Measurements from ENCODE around the gene INHBC. TPM values are rescaled to one million over a fixed set of nuclear protein-coding genes. Genes with fewer than 3 reads are reported as not detected.
A peak's percentile ranks its signal among the peaks of the same experiment; 100 is the strongest.

Gene INHBC
- total and polyA plus RNA-seq, 7 experiments from 2014 or later, result 0.16 TPM; not detected in 6

DNA sequence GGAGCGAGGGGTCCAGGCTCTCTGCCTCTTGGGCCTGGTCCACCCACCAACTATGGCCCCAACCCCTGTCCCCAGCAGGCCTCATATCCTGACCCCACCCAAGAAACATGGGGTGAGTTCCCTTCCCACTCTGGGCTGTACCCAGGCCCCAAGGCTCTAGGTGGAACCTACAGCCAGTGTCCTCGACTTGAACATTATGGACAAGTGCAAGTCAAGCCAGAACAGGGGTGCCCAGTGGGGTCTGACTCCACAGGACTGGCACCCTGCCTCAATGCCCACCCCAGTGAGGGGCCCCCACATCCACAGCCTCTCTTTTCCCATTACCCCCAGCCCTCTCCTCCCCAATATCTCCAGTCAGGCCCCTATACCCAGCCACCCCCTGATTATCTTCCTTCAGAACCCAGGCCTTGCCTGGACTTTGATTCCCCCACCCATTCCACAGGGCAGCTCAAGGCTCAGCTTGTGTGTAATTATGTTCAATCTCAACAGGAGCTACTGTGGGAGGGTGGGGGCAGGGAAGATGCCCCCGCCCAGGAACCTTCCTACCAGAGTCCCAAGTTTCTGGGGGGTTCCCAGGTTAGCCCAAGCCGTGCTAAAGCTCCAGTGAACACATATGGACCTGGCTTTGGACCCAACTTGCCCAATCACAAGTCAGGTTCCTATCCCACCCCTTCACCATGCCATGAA is 36.5 kb downstream of the INHBC start:
- peak overlapping the region in 5 of 9 donors; percentile 21 to 73 (median 72) for H3K27ac Mint-ChIP-seq
- Histone ChIP-seq H3K36me3 (ENCODE audit: control insufficient read depth in 2 of 3, insufficient read depth in 3 of 3, low read length in 3 of 3) (peaks cover 23 to 84% (median 41%) of the 10 kb centered on the region in 3 experiments), H3K9me3 (ENCODE audit: control insufficient read depth in 2 of 3, low read length in 3 of 3) (no peaks in the 10 kb centered on the region), H3K27ac (ENCODE audit: low read depth, low read length) (no peak overlapping the region), H3K27me3 (ENCODE audit: control insufficient read depth in 2 of 2, insufficient read depth in 2 of 2, low read length in 2 of 2) (no peaks in the 10 kb centered on the region), H3K4me1 (ENCODE audit: control insufficient read depth in 2 of 2, insufficient read depth in 2 of 2, low read length in 2 of 2) (peaks cover 27 to 42% of the 10 kb centered on the region in 2 donors), H3K4me3 (ENCODE audit: low read length) (no peak overlapping the region)
- H3K4me3 Mint-ChIP-seq, result peak overlapping the region in 1 of 10 donors; percentile 53
- no peak for DNase-seq
- no peaks in the 10 kb centered on the region for H3K9me3 Mint-ChIP-seq
- no peaks in the 10 kb centered on the region for H3K27me3 Mint-ChIP-seq
- intact Hi-C loops (cut with micrococcal nuclease), result no loop called here
- peaks cover 17 to 54% (median 38%) of the 10 kb centered on the region in 5 donors for H3K36me3 Mint-ChIP-seq
- ATAC-seq, result peak; percentile 3
- ChIA-PET CTCF (interaction anchor here (0.5 to 0.9 kb wide), 3 partner anchors 12 to 152 kb away, joined by 3 read pairs; no protein-coding TSS in a partner anchor), POLR2A (interaction anchor here (0.6 to 2.3 kb wide), 7 partner anchors 9 to 282 kb away, joined by 3 to 6 read pairs (median 3); partner anchors contain the start of genes DDIT3 and INHBE)
- peaks cover 33 to 53% (median 48%) of the 10 kb centered on the region in 7 donors for H3K4me1 Mint-ChIP-seq

DNA sequence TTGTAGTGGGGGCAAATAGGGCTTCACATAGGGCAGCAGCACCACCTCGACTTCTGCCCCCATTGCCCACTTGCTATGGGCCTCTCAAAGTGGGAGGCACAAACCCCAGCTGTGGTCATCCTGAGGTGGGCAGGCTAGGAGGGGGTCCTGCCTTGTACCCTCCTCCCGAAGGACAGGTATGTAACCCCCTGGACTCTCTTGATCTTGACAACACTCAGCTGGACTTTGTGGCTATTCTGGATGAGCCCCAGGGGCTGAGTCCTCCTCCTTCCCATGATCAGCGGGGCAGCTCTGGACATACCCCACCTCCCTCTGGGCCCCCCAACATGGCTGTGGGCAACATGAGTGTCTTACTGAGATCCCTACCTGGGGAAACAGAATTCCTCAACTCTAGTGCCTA is 37.1 kb downstream of the INHBC start:
- Mint-ChIP-seq H3K36me3 (peaks cover 17 to 54% (median 38%) of the 10 kb centered on the region in 5 donors), H3K4me3 (no peak overlapping the region), H3K27me3 (no peaks in the 10 kb centered on the region), H3K27ac (peak overlapping the region in 6 of 9 donors; percentile 65 to 85 (median 73)), H3K4me1 (peaks cover 39 to 58% (median 51%) of the 10 kb centered on the region in 7 donors), H3K9me3 (no peaks in the 10 kb centered on the region)
- peaks cover 23 to 84% (median 41%) of the 10 kb centered on the region in 3 experiments for H3K36me3 ChIP-seq (ENCODE audit: control insufficient read depth in 2 of 3, insufficient read depth in 3 of 3, low read length in 3 of 3)
- ChIA-PET CTCF (interaction anchor here (0.5 to 0.9 kb wide), 4 partner anchors 11 to 152 kb away, joined by 3 read pairs; no protein-coding TSS in a partner anchor), POLR2A (interaction anchor here (0.6 to 2.3 kb wide), 6 partner anchors 9 to 73 kb away, joined by 3 to 6 read pairs (median 3); partner anchors contain the start of genes DDIT3 and INHBE)
- intact Hi-C loops (cut with micrococcal nuclease), result no loop called here
- no peaks in the 10 kb centered on the region for H3K27me3 ChIP-seq (ENCODE audit: control insufficient read depth in 2 of 2, insufficient read depth in 2 of 2, low read length in 2 of 2)
- no peak for ATAC-seq
- peak overlapping the region; percentile 36 for H3K27ac ChIP-seq (ENCODE audit: low read depth, low read length)
- H3K4me3 ChIP-seq (ENCODE audit: low read length), result no peak overlapping the region
- peaks cover 27 to 42% of the 10 kb centered on the region in 2 donors for H3K4me1 ChIP-seq (ENCODE audit: control insufficient read depth in 2 of 2, insufficient read depth in 2 of 2, low read length in 2 of 2)
- DNase-seq, result no peak
- no peaks in the 10 kb centered on the region for H3K9me3 ChIP-seq (ENCODE audit: control insufficient read depth in 2 of 3, low read length in 3 of 3)

DNA sequence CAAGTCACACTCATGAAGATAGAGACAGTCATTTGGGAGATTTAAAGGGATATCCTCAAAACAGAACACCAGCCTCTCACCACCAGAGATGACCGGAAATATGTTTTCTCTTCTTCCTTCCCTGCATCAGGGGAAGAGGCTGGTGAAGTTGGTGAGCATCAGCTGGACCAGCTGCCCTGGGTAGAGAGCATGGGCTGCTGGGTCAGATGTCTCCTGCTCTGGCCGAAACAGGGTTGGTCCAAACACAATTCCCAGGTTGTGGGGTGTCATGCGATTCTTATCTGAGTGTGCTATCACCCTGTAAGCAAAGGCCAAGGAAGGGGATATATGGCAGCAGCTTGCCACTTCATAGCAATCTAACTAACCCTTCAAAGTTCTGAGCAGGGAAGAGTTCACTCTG is 37.8 kb downstream of the INHBC start:
- Histone ChIP-seq H3K9me3 (ENCODE audit: control insufficient read depth in 2 of 3, low read length in 3 of 3) (no peaks in the 10 kb centered on the region), H3K4me1 (ENCODE audit: control insufficient read depth in 2 of 2, insufficient read depth in 2 of 2, low read length in 2 of 2) (peaks cover 27 to 42% of the 10 kb centered on the region in 2 donors), H3K27ac (ENCODE audit: low read depth, low read length) (peak overlapping the region; percentile 36), H3K27me3 (ENCODE audit: control insufficient read depth in 2 of 2, insufficient read depth in 2 of 2, low read length in 2 of 2) (no peaks in the 10 kb centered on the region), H3K36me3 (ENCODE audit: control insufficient read depth in 2 of 3, insufficient read depth in 3 of 3, low read length in 3 of 3) (peaks cover 23 to 79% (median 41%) of the 10 kb centered on the region in 3 experiments), H3K4me3 (ENCODE audit: low read length) (no peak overlapping the region)
- POLR2A ChIA-PET, result interaction anchor here (1.5 to 2.3 kb wide), 2 partner anchors 10 to 17 kb away, joined by 3 to 6 read pairs; partner anchors contain the start of gene INHBE
- Mint-ChIP-seq H3K4me3 (peak overlapping the region in 4 of 10 donors; percentile 1 to 41 (median 19)), H3K4me1 (peaks cover 41 to 62% (median 48%) of the 10 kb centered on the region in 7 donors), H3K9me3 (no peaks in the 10 kb centered on the region), H3K36me3 (peaks cover 17 to 48% (median 46%) of the 10 kb centered on the region in 5 donors), H3K27ac (peak overlapping the region in 8 of 9 donors; percentile 55 to 90 (median 73)), H3K27me3 (no peaks in the 10 kb centered on the region)
- no peak for DNase-seq
- CTCF ChIA-PET, result interaction anchor here (0.9 kb wide), 1 partner anchor 11 kb away, joined by 3 read pairs; no protein-coding TSS in a partner anchor
- no peak for ATAC-seq
- intact Hi-C loops (cut with micrococcal nuclease), result no loop called here

DNA sequence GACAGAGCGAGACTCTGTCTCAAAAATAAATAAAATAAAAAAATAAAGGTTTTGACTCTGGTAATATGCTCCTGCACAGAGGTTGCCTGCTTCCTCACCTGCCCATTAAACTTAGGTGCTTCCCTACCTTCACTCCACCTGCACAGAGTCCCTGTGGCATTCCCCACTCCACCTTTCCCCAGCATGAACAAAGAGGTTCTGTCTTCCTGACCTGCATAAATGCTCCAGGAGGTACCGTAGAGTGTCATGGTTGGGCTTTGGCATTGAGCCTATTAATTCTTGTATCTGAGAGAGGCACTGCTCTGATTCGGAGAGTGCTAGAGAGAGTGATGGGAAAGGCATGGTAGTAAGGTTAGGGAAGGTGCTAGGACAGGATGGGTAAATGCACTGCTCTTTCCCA is 38.8 kb downstream of the INHBC start:
- H3K27me3 ChIP-seq (ENCODE audit: control insufficient read depth in 2 of 2, insufficient read depth in 2 of 2, low read length in 2 of 2), result no peaks in the 10 kb centered on the region
- ChIA-PET POLR2A (interaction anchor here (0.9 to 2.0 kb wide), 3 partner anchors 8 to 50 kb away, joined by 3 to 15 read pairs (median 3); partner anchors contain the start of gene DDIT3), CTCF (interaction anchor here (9.6 kb wide), 1 partner anchor 13 kb away, joined by 101 read pairs; the partner anchor contains the start of gene GLI1)
- DNase-seq, result no peak
- Mint-ChIP-seq H3K4me1 (peaks cover 38 to 65% (median 50%) of the 10 kb centered on the region in 7 donors), H3K36me3 (peaks cover 7 to 42% (median 36%) of the 10 kb centered on the region in 5 donors), H3K4me3 (peak overlapping the region in 9 of 10 donors; percentile 65 to 90 (median 78)), H3K27ac (peak overlapping the region in 8 of 9 donors; percentile 80 to 93 (median 88)), H3K27me3 (no peaks in the 10 kb centered on the region), H3K9me3 (no peaks in the 10 kb centered on the region)
- no peak for ATAC-seq
- intact Hi-C loops (cut with micrococcal nuclease), result no loop called here
- peaks cover 23 to 70% (median 41%) of the 10 kb centered on the region in 3 experiments for H3K36me3 ChIP-seq (ENCODE audit: control insufficient read depth in 2 of 3, insufficient read depth in 3 of 3, low read length in 3 of 3)
- H3K9me3 ChIP-seq (ENCODE audit: control insufficient read depth in 2 of 3, low read length in 3 of 3), result no peaks in the 10 kb centered on the region
- H3K4me3 ChIP-seq (ENCODE audit: low read length), result no peak overlapping the region
- peaks cover 31 to 47% of the 10 kb centered on the region in 2 donors for H3K4me1 ChIP-seq (ENCODE audit: control insufficient read depth in 2 of 2, insufficient read depth in 2 of 2, low read length in 2 of 2)
- H3K27ac ChIP-seq (ENCODE audit: low read depth, low read length), result peak overlapping the region; percentile 94

DNA sequence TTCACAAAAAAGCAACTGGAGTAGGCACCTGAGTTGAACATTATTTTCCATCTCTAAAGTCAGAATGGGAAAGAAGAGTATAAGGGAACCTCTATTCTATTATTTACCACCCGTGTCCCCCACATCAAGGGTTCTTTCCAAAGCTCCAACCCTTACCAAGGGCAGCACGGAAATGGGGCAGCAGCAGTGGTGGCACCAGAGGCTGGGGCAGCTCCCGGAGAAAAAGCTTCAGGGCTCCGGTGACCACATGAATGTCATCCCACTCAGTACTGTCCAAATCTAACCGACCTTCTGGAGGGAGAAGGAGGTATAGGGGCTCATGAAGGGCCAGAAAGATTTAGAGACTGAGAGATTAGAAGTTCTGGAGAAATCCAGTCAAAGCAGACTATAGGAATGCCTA is 39.3 kb downstream of the INHBC start:
- DNase-seq (no peak), ATAC-seq (no peak)
- Histone ChIP-seq H3K27me3 (ENCODE audit: control insufficient read depth in 2 of 2, insufficient read depth in 2 of 2, low read length in 2 of 2) (no peaks in the 10 kb centered on the region), H3K36me3 (ENCODE audit: control insufficient read depth in 2 of 3, insufficient read depth in 3 of 3, low read length in 3 of 3) (peaks cover 23 to 67% (median 41%) of the 10 kb centered on the region in 3 experiments), H3K27ac (ENCODE audit: low read depth, low read length) (peak overlapping the region; percentile 94), H3K4me3 (ENCODE audit: low read length) (no peak overlapping the region), H3K9me3 (ENCODE audit: control insufficient read depth in 2 of 3, low read length in 3 of 3) (no peaks in the 10 kb centered on the region), H3K4me1 (ENCODE audit: control insufficient read depth in 2 of 2, insufficient read depth in 2 of 2, low read length in 2 of 2) (peaks cover 36 to 52% of the 10 kb centered on the region in 2 donors)
- ChIA-PET POLR2A (interaction anchor here (0.6 to 2.0 kb wide), 7 partner anchors 8 to 75 kb away, joined by 3 to 15 read pairs (median 4); partner anchors contain the start of gene DDIT3), CTCF (interaction anchor here (9.6 kb wide), 1 partner anchor 13 kb away, joined by 101 read pairs; the partner anchor contains the start of gene GLI1)
- intact Hi-C loops (cut with micrococcal nuclease), result no loop called here
- Mint-ChIP-seq H3K27ac (peak overlapping the region; percentile 71 to 93 (median 90)), H3K27me3 (no peaks in the 10 kb centered on the region), H3K9me3 (no peaks in the 10 kb centered on the region), H3K4me3 (peak overlapping the region; percentile 63 to 90 (median 78)), H3K4me1 (peaks cover 42 to 69% (median 55%) of the 10 kb centered on the region in 7 donors), H3K36me3 (peaks cover 6 to 41% (median 34%) of the 10 kb centered on the region in 5 donors)

DNA sequence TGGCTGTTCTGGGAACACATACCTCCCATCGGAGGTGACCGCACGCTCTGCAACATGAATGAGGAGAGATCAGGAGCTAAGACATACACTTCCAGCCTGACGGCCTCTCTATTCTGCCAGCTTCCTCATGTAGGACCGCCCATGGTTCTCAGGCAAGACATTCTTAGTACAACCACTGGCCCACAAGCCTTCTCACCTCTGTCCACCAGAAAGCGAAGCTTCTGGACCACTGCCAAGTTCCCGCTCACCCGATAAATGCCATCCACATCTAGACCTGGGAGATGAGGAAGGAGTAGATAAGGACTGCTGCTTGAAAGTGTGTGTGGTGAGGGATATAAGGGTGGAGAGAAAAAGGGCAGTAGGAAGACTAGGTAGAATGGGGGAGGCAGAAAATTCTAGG is 39.8 kb downstream of the INHBC start:
- H3K9me3 Mint-ChIP-seq, result no peaks in the 10 kb centered on the region
- no peak overlapping the region for H3K4me3 ChIP-seq (ENCODE audit: low read length)
- no peaks in the 10 kb centered on the region for H3K27me3 ChIP-seq (ENCODE audit: control insufficient read depth in 2 of 2, insufficient read depth in 2 of 2, low read length in 2 of 2)
- peak overlapping the region; percentile 63 to 90 (median 78) for H3K4me3 Mint-ChIP-seq
- CTCF ChIA-PET, result interaction anchor here (1.6 to 9.6 kb wide), 2 partner anchors 14 to 19 kb away, joined by 4 to 101 read pairs; partner anchors contain the start of gene GLI1
- H3K27me3 Mint-ChIP-seq, result no peaks in the 10 kb centered on the region
- H3K4me1 Mint-ChIP-seq, result peaks cover 48 to 71% (median 59%) of the 10 kb centered on the region in 7 donors
- intact Hi-C loops (cut with micrococcal nuclease), result no loop called here
- ATAC-seq, result no peak
- H3K27ac ChIP-seq (ENCODE audit: low read depth, low read length), result peak overlapping the region; percentile 94
- H3K4me1 ChIP-seq (ENCODE audit: control insufficient read depth in 2 of 2, insufficient read depth in 2 of 2, low read length in 2 of 2), result peaks cover 42 to 57% of the 10 kb centered on the region in 2 donors
- peaks cover 23 to 62% (median 41%) of the 10 kb centered on the region in 3 experiments for H3K36me3 ChIP-seq (ENCODE audit: control insufficient read depth in 2 of 3, insufficient read depth in 3 of 3, low read length in 3 of 3)
- H3K27ac Mint-ChIP-seq, result peak overlapping the region; percentile 71 to 93 (median 90)
- no peaks in the 10 kb centered on the region for H3K9me3 ChIP-seq (ENCODE audit: control insufficient read depth in 2 of 3, low read length in 3 of 3)
- H3K36me3 Mint-ChIP-seq, result peaks cover 6 to 38% (median 30%) of the 10 kb centered on the region in 5 donors
- no peak for DNase-seq
- POLR2A ChIA-PET, result interaction anchor here (0.6 to 2.0 kb wide), 8 partner anchors 8 to 75 kb away, joined by 3 to 15 read pairs (median 4); partner anchors contain the start of gene DDIT3

Measured in naive thymus-derived CD4-positive, alpha-beta T cell (primary cell).